Fibroblast of upper back skin (primary cell): ENCODE measurements around the gene RGS12.

Source experiments
- DNase-seq: peaks from one replicate; pipeline ENCODE4 v3.0.0-alpha.2; 2013

Gene RGS12

DNA sequence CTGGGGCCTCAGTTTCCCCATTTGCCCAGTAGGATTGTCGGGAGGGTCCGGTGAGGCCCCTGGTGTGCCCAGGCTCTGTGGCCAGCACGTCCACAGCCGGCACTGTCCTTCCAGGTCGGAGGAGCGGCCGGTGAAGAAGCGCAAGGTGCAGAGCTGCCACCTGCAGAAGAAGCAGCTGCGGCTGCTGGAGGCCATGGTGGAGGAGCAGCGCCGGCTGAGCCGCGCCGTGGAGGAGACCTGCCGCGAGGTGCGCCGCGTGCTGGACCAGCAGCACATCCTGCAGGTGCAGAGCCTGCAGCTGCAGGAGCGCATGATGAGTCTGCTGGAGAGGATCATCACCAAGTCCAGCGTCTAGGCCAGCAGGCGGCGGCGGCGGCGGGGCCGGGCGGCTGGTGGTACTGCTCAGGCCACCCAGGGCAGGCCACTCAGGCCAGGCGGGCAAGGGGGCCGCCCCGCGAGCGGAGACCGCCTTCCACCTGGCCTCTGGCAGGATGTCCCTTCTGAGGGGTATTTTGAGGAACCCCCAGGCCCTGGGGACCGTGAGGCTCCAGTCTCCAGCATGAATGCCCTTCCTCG, 37.1 kb upstream of the RGS12 start:
- no peak for DNase-seq

DNA sequence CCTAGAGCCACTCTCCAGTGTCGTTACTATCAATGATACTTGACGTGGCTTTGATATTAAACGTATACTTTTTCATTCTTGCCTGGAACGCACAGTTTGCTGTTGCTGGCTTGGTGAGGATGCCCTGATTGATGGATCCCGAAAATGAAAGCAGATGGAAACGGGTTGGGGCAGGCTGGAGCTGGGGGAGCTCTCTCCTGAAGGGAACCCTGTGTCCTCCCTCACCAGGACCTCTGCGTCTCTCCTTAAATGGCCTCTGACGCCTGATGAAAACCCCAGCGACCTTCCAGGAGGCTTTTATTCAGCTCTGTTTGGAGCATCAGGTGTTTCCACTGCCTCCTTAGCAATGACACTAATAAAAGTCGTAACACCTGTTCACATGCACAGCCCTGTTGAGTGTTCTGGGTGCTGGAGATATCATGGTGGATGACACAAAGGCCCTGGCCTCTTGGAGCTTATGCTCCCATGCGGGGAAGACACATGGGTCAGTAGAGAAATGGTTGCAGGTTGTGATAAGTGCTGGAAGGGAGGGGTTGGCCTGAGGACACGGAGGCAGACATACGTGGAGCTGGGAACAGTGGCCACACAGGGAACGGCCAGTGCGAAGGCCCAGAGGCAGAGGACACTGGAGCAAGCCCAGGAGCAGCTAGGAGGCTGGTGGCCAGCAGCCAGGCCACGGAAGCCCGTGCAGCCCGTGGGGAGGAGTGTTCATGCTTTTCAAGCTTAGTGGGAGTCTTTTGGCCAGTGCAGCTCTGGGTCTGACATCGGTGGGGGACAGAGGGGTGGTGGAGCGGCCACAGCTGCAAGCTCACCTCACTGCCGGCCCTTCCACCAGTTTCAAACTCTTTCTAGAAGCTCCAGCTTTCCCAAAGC, 36.4 kb upstream of the RGS12 start:
- DNase-seq: no peak

DNA sequence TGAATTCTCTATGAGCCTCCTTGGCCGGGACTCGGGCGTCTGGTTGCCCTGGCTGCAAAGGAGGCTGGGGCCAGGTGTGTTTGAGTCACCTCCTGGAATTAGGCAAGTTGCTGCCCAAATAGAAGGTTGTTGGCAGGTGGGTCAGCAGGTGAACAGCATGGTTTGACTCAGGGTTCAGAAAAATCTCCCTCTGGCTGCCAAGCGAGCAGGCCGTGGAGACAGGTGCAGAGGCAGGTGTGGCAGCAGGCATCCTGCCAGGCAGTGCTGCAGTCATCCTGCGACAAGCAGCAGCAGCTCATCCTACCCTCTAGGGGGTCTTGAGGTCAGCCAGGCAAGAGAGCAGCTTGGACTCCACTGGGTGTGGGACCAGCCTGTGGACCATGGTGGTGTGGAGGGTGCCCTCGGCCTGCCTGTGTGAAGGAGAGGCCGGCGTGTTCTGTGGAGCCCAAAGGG, 35.7 kb upstream of the RGS12 start:
- no peak for DNase-seq

DNA sequence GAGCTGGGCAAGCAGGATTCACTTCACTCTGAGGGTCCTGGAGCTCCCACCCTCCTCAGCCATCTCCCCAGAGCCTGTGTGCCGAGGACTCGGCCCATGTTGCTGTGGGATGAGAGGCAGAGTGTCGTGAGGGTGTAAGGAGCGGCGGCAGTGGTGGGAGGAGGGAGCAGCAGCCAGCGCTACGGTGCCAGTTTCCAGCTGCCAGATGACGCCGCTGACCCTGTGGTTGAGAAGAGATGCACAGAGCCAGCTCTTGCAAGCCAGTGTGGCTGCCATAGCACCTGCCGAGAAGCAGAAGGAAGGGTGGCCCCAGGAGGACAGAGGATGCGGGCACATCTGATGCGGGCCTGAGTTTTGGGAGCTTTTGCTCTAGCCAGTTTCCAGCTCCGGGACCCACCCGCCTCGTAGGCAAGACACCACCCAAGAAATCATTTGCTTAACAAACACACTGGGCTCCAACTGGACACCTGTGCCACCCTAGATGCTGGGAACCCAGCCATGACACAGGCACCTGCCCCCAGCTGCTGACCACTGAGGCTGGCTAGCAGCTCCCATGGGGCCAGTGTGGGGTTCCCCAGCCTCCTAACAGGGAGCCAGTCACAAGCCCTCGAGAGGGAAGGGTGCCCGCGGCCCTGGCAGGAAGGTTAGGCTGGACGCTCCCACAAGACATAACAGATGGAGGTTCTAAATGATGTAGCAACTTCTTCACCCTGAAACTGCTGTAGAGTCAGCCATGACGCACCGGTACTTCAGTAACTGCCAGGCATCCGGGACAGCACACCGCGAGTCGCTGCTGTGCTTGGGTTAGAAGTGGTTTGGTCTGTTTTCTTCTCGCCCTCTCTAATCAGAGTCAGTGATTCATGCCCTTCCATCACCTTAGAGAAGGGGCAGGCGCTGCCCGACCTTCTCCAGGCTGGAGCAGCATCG, 35.0 kb upstream of the RGS12 start:
- DNase-seq: peak; percentile 12

DNA sequence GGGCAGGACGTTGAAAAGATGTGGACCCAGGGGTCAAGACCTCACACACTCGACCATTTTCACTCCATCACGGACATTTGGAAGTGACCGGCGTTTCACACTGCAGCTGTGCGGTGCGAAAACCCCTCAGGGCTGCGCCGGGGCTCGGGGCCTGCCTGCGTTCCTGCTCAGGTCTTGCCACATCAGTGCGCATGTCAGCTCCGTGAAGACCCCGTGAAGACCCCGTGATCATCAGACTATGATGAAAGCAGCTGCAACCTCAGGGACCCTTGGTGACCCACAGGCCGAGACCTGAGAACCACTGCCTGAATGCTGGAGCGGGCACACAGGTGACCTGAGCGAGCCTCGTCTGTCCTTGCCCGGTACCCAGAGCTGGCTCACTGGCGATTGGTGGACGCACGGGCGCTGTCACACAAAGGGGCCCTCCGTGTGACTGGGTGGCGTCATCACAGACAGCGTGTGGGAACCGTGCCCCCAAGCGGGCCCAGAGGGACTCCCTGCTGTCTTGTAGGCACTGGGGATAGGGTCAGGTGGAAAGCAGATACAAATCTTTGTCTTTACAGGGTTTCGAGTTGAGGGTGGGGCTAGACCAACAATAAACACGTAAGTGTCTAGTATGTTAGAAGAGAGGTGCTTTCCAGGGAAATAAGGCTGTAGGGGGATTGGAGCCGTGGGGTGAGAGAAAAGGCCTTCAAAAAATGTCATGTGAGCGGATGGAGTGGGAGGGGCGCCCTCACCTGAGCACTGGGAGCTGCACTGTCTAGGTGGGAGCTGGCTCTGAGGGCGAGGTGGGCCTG, 31.2 kb upstream of the RGS12 start:
- DNase-seq: no peak

DNA sequence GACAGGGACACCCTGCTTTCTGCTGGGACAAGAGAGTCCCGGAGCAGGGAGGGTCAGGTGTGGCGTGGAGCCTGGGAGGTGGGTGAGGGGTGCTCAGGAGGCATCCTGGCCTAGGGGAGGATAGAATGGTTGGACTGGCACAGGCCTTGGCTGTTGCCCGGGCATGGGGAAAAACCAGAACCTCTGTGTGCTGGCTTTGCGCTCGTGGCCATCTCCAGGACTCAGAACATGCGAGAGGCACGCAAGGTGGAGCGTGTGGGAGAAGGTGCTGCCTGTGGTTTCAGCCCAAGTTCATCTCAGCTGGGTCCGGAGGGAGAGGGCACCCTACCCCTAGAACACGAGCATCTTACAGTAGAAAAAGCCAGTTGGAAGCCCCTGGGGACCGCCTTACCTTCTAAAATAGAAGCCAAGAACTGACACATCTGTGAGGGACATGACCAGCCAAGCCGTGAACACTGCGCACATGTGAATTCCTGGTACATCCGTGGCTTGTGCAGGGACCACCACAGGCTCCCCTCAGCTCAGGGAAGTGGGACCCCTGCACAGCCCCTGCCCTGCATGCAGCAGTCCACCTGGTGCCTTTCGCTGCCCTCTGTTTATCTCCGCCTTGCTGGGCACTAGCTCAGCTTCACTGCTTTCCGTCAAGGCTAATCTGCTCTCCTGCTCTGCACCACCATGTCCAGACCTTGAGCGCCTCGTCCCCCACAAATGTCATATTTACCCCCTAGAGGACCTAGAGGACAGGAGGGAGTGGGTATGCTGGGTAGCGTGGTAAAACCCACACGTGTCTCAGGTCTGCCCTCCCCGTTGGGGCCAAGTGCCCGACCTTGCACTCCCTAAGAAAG, 30.4 kb upstream of the RGS12 start:
- DNase-seq: no peak

DNA sequence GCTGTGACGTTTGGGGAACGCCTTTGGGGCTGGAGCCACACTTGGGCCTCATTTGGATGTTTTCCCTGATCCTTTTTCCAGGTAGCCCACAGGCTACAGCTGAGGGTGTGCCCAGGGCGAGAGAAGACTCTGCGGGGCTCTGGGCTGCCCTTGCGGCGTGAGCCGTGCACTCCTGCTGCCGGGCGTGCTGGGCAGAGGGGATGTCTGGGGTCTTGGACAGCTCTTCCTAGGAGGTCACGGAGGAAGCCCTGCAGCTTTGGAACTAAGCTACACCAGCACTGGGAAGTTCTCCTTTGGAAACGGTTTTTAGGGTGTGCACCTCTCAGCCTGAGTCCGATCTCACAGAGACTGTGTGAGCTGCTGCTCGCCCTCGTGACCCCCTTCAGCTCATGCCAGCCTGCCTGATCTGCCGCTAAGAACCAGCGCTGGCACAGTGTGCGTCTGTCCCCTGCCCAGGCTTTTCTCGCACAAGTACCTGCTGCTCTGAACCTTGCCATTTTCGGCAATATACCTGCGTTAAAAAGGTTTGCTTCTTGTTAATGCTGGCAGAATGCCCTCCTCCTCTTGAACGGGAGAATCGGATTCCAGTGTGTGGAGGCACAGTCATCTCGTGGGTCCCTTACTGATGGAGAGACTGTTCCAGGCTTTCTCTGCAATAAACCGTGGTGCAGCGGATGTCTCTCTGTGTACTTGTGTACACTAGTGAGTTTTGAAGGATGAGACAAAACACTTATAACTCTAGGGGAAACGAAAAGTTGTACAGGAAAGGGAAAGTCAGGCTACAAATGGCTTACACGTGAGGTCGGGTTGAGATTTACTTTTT, 29.6 kb upstream of the RGS12 start:
- DNase-seq: no peak

DNA sequence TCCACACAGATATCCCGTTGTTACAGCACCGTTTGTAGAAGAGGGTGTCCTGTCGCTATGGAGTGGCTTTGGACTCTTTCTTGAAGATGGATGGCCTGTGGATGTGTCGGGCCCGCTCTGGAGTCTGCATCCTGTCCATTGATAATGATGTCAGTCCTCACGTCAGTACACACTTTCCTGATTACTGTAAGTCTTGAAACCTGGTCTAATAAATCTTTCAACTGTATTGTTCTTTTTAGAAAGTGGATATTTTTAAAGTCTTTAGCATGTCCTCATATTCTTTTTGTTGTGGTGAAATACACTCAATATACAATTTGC, 29.0 kb upstream of the RGS12 start:
- no peak for DNase-seq

DNA sequence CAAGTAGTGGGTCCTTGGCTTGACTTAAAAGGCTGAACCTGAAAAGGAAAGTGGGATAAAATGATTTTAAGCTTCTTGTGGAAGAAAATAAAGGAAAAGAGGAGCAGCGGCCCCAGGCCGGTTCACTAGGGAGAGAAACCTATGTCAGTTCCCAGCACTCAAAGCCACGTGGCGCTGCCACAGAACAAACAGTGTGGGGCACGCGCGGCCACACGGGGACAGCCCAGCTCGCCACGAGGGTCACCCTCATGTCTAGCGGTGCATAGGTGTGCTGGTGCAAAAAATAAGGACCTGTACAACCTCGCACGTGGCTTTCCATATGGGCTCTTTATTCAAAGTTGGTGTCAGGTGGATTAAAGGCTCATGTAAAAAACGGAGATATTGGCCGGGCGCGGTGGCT, 26.7 kb upstream of the RGS12 start:
- no peak for DNase-seq

DNA sequence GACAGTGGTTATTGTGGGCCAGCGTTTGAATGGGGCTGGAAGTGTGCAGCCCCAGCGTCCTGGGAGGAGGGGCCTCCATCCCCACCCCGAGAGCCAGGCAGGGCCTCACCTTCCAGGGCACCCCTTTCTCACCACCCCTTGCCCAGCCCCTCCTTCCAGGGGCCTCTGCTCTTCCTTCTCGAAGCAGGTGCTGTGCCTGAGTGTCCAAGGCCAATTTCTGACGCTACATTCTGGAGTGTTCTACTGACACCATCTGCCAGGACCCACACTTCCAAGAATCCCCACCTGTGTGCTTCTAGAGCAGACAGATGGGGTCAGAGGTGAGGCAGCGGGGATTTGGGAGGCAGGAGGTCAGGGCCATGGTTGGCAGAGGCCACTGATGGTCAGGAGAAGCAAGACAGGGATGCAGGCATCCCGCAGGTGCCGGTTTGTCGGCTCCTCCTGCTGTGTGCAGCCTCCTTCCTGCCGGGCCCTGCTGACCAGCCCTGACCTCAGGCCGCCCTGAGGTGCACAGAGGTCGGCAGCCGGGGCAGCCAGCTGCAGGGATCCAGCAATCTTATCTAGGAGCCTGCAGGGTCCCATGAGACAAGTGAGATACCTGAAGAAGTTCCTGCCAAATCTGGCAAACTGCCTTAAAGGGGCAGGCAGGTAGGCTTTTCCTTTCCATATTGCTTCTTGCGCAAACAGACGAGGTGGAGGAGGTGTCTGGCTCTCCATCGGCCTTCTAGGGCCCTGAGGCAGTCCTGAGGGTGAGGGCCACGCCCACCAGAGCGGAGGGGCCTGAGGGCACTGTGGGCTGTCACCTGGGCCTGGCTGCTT, 25.0 kb upstream of the RGS12 start:
- no peak for DNase-seq

DNA sequence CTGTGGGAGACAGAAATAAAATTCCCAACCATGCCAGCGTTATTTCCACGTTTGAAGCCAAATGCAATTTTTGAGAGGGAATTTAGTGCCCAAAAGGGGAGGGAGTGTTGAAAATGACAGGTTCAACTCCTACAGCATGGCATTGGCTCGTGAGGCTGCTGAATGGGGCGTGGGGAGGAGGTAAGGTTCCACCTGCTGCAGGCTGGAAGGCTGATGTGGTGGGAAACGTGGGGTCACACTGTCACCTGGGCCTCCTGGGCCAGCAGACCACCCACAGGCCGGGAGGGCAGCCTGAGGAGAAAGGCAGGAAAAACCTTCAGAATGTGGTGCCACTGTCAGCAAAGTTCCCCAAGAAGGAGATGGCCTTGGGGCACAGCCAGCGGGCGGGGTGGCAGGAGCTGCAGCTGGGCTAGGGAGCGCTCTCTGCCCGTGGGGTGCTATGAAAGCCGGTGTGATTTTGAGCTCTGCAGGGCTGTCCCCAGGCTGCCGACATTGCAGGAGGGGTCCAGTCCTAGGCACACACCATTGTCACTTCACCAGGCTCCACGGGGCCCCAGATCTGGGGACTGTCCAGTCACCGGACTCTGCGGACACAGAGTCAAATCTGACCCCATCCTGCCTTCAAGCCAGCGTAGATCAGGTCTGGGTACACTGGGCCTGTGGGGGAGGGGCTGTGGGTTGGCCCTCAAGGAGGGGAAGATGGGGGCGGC, 24.3 kb upstream of the RGS12 start:
- no peak for DNase-seq

DNA sequence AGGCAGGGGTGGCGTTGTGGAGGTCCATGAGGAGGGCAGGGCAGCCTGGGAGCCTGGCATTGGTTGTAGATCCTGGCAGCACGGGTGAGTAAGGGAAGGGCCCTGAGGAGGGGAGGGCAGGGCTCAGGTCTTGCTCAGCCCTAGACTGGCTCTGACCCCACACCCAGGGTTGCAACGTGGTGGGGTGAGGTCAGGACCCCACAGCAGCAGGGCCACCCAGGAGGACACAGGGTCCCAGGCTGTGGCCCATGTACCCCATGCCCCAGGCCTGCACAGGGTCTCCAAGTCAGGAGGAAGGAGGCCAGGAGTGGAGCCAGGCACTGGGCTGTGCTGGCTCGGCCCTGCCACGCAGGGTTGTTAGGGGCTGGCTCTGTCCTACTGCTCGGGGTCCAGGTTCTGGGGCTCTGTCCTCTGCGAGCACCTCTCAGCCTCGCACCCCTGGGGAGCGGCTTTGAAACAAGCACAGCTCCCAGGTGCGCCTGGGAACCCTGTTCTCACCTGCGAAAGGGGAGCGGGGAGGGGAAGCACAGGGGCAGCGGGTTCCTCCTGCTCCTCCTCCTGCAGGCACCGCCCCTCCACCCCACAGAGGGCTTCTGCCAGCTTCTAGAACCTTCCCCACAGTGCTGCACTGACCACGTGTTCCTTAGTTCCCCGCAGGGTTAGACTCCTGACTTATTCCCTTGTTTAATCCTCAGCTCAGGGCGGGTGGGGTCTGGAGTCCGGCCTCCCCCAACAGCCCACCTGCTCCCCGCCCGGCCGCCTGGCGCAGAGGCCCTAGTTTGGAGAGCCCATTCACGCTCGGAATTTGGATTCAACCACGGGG, 23.5 kb upstream of the RGS12 start:
- no peak for DNase-seq

DNA sequence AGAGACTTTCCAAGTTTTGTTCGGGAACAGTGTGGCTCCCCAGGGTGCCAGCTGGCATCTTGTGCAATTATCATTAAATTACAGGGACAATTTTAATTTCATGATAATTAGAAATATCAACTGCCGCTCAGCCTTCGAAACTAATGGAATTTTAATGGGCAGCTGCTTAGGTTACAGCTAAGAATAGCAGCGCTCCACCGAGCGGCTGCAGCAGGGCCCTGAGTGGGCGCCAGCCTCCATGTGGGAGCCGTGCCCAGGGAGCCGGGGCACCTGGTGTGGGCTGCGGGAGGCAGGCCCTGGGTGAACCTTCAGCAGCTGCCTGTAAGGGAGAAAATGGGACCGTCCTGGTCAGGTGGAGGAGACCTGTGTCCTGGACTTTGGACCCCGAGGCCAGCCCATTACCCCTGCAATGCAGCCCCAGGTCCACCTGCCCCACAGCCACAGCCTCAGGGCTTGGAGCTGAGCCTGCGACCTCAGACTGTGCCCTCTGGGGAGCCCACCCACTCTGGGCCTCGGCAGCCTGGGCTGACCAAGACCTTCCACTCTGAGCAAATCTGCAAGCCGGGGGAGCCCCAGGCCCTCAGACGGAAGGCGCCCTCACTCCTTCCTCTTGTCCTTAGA, 22.7 kb upstream of the RGS12 start:
- no peak for DNase-seq

DNA sequence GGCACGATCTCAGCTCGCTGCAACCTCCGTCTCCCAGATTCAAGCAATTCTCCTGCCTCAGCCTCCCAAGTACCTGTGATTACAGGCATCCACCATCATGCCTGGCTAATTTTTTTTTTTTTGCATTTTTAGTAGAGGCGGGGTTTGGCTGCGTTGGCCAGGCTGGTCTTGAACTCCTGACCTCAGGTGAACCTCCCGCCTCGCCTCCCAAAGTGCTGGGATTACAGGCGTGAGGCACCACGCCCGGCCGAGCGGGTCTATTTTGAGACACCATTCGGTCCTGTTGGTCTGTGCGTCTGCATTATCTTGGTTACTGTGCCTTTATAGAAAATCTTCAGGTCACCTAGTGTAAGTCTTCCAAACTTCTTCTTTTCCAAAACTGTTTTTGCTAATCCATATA, 21.7 kb upstream of the RGS12 start:
- DNase-seq: no peak

DNA sequence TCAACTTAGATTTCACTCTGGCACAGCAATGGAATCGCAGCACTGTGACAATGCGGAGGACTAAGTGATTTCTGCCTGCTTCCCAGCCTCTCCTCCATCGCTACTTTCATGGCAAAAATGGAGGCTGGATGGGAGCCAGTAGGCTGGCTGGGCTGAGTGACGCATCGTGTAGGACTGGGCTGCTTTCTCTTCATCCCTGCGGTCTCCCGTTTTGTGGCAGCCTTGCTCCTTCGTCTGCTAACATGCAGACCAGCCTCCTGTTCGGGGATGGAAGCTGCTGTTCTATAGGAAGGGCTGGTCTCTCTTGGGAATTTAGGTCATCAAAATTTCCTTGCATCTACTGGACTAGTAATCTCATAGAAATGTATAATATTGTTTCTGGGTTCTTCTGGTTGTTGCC, 15.8 kb upstream of the RGS12 start:
- DNase-seq: peak; percentile 56

DNA sequence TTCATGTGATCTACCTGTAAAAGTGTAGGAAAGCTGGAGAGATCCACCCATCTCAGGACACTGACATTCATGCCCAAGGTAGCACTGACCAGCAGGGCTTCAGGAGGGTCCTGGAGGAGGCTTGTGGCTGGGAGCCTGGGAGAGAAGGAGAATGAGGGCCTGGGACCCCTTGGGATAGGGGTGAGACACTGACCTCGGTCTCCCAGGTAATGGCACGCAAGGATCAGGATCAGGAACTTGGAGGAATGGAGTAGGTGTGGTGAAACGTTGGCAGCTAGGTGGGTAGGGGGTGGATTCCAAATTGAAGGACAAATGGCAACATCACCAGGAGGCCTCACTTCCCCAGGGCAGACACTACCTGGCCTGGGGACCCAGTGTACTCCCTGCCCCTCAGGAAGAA, 12.4 kb upstream of the RGS12 start:
- DNase-seq: no peak

DNA sequence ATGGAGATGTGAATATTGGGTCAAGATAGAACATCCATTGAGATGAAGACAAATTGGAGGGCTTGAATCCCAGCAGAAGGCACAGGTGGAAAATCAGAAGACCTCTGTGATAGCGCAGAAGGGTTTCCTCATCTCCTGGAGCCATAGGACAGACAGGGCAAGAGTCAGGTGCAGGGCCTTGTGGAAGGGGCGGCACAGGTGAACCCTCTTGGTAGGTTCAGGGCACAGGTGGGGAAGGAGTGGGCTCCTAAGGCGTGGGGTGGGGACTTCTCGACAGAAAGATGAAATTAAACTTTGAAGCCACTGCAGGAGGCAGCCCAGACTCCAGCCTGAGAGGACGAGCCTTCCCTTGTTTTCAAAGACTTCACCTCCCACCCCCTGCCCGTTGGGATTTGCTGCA, 9.3 kb upstream of the RGS12 start:
- DNase-seq: no peak

DNA sequence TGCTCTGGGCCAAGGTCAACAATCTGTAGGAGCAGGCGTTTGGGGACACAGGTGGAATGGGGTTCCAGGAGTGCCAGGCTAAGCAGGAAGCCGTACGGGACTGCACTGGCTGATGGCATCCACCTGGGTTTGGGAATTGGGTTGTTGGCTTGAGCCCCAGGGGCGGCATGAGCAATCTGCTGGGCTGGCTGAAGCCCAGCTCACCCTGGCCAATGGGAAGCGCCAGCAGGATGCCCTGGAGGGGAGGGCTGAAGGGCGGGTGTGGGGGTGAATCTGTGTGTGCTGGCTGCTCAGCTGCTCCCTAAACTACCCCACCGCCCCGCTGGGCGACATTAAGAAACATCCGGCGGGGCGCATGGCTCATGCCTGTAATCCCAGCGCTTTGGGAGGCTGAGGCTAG, 8.9 kb upstream of the RGS12 start:
- DNase-seq: no peak
